Stimulated activated CD4-positive, alpha-beta T cell treated with anti-CD3 and anti-CD28 coated beads, Interleukin-12 subunit alpha, Interleukin-12 subunit beta, amount 100 ng/mL, for 24 hours (primary cell): Measurements from ENCODE around the gene ZNF425.
"Not testable (repeated sequence)": the region's sequence is repeated elsewhere in the genome, so short reads cannot be mapped to it uniquely, and the experiment has no call there.

Experiments used
- DNase-seq, 2 experiments: peaks; one replicate each; pipeline ENCODE4 v3.0.0-alpha.2; 2020; ENCODE audit warnings: low read depth in 2 of 2

The ZNF425 gene

GRCh38 chr7:149071641-149072437, 54.3 kb downstream of the ZNF425 start:
- peak; percentile 17 to 33 for DNase-seq

GRCh38 chr7:149071182-149071635, 54.9 kb downstream of the ZNF425 start:
- no peak for DNase-seq

GRCh38 chr7:149070372-149071125, 55.6 kb downstream of the ZNF425 start:
- DNase-seq = no peak

- no peak for DNase-seq
Observed at GRCh38 chr7:149067869-149068268, 58.3 kb downstream of the ZNF425 start.

- DNase-seq = no peak
Observed at GRCh38 chr7:149063476-149063875, 62.6 kb downstream of the ZNF425 start.

- not testable (repeated sequence) for DNase-seq
Observed at GRCh38 chr7:149062217-149062899, 63.8 kb downstream of the ZNF425 start.

GRCh38 chr7:149060156-149060555, 66.0 kb downstream of the ZNF425 start:
- no peak for DNase-seq

GRCh38 chr7:149053885-149054284, 72.2 kb downstream of the ZNF425 start:
- no peak for DNase-seq

- DNase-seq = no peak
Observed at GRCh38 chr7:149053384-149053783, 72.7 kb downstream of the ZNF425 start.
